Measurements from ENCODE around the gene CRACR2B.

GRCh38 chr11:824942-825341 is 2.8 kb upstream of the CRACR2B start:
- TF ChIP-seq EZH2phosphoT487 (IDR thresholded peaks at IDR 0.05; ENCODE audit: insufficient read depth, low read depth) (no peak), EZH2 (IDR thresholded peaks at IDR 0.05; ENCODE audit: insufficient read depth, poor library complexity, severe bottlenecking) (no peak)

All from GM23248 (cell line).